Effector CD8-positive, alpha-beta T cell (primary cell): Measurements from ENCODE around the gene CAPZA1.
"Not testable (repeated sequence)": the region's sequence is repeated elsewhere in the genome, so short reads cannot be mapped to it uniquely, and the experiment has no call there.

Experiments
- DNase-seq: peaks from one replicate; lab custom pipeline; 2025; lab: John Stamatoyannopoulos, UW

CAPZA1 gene

GRCh38 chr1:112626887-112627286 lies 7.3 kb downstream of the CAPZA1 start:
- DNase-seq, result no peak

DNA sequence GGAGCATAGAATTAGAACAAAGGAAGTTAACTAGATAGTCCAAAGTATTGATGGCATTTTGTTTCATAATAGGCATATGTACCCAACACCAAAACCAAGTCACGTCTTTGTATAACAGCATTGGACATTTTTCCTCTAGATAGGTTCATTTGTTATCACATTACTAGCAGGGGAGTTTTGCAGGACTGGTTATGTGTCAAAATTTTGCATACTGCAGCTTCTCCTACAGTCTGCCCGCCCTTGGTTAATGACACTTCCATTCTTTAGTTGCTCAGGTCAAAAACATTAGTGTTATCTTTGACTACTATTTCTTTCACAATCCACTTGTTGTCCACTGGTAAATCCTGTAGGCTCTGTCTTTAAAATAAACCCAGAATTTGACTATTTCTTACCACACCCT lies 8.9 kb downstream of the CAPZA1 start:
- DNase-seq, result no peak

DNA sequence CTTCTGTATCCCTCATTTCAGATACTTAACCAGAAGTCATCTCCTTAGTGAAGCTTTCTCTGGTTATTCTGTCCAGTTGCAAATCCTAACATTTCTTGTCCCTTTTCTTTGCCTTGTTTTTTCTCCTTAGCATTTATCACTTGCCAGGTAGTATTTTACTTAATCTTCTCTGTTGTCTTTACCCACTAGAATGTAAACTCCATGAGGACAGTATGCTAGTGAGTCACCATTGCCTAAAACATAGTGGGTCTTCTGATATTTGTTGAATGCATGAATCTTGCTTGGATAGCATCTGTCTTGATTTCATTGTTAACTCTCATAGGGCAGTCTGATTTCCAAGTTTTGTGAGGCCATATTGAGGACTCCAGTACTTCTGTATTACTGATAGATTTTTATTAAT lies 9.6 kb downstream of the CAPZA1 start:
- DNase-seq, result no peak

GRCh38 chr1:112633628-112634027 lies 14.0 kb downstream of the CAPZA1 start:
- no peak for DNase-seq

DNA sequence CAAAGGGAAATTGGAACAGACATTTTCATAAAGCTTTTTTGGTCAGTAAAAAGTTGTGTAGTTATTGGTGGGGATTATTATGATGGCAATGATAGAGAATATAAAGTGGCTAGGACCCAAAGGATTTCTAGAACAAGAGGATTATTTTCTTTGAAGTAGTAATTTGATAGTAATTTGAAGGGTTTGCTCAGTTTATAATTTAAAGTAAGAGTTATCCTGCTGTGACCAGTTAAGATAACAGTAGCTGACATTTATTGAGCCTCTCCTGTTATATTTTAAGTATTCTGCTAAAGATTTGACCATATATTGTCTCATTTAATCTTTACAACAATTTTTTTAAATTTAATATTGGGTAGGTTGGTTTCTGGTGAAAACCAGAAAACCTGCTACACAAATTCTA lies 14.7 kb downstream of the CAPZA1 start:
- no peak for DNase-seq

DNA sequence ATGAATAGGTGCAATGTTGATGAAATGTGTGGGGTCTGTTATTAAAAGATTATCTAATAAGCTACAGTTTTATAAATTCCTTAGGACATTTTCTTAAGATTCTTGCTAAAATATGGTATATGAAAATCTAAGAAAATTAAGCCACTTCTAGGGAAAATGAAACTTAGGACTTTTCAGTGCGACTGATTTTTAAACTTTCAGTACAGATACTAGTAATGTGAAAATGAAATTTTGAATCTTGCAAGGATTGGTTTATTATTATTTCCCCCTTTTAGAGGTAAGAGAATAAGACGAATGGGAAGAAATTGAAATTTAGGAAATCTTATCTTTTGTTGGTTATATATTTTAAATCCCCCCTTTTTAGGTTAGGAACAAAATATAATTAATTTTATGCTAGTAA lies 16.4 kb downstream of the CAPZA1 start:
- DNase-seq, result no peak

DNA sequence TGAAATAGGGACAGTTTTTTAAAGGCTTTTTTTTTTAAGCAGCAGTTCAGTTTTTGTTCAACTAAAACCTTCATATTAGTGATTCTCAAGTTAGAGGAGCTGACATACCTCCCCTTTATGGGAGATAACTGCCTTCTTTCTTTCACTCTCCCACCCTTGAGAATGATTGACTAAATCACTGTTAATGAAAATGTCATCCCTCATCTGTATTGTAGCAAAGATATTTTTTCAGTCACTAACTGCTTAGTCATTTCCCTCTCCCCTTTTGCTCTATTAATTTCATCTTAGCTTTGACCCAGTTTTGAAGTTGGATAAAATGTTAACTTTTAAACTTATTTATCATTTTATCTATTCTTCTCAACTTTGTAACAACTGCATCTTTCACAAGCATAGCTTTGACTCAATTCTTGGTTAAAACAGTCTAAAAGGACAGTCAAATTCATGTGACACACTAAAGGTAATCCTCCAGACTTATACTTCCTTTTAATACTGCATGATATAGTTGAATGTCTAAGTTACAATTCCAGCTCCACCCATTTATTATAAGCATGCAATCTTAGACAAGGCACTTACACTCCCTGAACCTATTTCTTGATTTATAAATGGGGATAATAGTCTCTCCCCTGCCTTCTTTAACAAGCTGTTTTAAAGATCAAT lies 17.1 kb downstream of the CAPZA1 start:
- DNase-seq, result no peak

GRCh38 chr1:112637254-112638109 lies 17.9 kb downstream of the CAPZA1 start:
- no peak for DNase-seq

DNA sequence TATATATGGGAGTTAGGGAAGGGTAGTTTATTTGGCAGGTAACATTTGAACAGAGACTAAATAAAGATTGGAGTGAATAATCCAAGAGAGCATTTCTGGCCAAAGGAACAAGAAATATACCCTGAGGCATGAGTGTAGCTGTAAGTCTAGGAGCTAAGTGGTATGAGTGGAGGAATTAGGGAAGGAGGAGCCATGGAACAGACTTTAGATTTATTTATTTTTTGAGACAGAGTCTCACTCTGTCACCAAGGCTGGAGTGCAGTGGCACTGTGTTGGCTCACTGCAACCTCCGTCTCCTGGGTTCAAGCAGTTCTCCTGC lies 18.4 kb downstream of the CAPZA1 start:
- DNase-seq, result no peak

DNA sequence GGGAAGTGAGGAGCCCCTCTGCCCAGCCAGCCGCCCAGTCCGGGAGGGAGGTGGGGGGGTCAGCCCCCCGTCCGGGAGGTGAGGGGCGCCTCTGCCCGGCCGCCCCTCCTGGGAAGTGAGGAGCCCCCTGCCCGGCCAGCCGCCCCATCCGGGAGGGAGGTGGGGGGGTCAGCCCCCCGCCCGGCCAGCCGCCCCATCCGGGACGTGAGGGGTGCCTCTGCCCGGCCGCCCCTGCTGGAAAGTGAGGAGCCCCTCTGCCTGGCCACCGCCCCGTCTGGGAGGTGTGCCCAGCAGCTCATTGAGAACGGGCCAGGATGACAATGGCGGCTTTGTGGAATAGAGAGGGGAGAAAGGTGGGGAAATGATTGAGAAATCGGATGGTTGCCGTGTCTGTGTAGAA lies 20.8 kb downstream of the CAPZA1 start:
- not testable (repeated sequence) for DNase-seq

DNA sequence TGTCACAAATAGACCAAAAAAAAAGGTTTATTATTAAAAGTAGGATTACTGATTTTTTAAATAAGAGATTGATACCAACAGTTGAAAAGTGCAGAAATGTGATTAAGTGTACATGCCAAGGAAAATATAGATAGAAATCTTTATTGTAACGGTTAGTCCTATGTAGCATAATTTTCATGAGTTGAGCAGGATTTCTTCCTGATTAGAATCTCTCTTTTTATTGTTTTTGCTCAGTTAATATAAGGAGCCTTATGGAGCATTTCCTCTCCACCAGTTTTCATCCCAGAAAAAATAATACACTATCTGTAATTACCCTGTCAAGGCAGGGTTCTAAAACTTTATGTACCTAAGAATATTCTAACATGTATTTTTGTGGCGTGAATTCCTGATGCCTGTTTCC lies 23.4 kb downstream of the CAPZA1 start:
- DNase-seq, result no peak

DNA sequence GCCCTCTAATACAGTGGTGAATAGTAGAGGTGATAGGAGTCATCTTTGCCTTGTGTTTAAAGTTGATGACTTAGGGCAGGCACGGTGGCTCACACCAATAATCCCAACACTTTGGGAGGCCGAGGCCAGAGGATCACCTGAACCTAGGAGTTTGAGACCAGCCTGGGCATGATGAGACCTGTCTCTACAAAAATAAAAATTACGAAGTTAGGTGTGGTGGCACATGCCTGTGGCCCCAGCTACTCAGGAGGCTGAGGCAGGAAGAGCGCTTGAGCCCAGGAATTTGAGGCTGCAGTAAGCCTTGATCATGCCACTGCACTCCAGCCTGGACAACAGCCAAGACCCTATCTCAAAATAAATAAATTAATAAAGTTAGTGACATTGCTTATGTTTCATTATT lies 26.6 kb downstream of the CAPZA1 start:
- DNase-seq, result no peak

DNA sequence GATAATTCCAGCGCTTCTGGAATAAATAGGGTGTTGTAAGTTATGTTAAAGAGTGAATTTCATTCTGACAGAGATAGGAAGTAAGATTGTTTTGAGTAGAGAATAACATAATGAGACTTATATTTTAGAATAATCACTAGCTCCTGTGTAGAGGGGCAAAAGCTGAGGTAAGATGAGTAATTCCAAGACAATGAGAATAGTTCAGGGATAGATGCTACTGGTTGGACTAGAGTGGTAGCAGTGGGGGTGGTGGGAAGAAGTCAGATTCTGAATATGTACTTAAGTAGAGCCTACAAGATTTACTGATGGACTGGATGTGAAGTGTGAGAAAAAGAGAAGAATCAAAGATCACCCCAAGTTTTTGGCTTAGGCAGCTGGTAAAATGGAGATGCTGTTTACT lies 31.6 kb downstream of the CAPZA1 start:
- no peak for DNase-seq

DNA sequence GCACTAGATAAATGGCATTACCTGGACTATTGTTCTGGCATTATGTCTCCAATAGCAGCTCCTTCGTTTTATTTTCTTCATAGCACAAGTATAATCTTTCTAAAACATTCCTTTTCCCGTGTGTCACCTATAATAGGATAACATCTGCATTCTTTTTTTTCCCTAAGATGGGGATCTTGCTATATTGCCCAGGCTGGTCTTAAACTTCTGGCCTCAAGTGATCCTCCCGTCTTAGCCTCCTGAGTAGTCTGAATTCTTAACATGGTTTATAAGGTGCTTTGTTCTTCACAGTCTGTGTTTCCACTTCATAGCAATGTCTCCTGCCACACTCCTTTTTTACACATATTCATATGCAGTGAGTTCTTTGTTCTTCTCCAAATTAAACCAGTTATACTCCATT lies 46.2 kb downstream of the CAPZA1 start:
- DNase-seq, result no peak

GRCh38 chr1:112666946-112667345 lies 47.3 kb downstream of the CAPZA1 start:
- DNase-seq, result no peak

GRCh38 chr1:112672009-112672408 lies 52.4 kb downstream of the CAPZA1 start:
- no peak for DNase-seq

DNA sequence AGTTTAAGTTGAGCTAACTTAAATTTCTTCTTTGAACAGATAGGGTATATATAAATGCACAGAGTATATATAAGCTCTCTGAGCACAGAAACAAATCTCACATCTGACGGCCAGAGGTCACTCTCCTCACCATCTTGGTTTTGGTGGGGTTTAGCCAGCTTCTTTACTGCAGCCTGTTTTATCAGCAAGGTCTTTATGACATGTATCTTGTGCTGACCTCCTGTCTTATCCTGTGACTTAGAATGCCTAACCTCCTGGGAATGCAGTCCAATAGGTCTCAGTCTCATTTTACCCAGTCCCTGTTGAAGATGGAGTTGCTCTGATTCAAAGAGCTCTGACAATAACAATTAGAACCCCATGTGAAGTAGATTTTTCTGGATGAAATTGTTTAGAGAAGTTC lies 53.2 kb downstream of the CAPZA1 start:
- DNase-seq, result no peak

DNA sequence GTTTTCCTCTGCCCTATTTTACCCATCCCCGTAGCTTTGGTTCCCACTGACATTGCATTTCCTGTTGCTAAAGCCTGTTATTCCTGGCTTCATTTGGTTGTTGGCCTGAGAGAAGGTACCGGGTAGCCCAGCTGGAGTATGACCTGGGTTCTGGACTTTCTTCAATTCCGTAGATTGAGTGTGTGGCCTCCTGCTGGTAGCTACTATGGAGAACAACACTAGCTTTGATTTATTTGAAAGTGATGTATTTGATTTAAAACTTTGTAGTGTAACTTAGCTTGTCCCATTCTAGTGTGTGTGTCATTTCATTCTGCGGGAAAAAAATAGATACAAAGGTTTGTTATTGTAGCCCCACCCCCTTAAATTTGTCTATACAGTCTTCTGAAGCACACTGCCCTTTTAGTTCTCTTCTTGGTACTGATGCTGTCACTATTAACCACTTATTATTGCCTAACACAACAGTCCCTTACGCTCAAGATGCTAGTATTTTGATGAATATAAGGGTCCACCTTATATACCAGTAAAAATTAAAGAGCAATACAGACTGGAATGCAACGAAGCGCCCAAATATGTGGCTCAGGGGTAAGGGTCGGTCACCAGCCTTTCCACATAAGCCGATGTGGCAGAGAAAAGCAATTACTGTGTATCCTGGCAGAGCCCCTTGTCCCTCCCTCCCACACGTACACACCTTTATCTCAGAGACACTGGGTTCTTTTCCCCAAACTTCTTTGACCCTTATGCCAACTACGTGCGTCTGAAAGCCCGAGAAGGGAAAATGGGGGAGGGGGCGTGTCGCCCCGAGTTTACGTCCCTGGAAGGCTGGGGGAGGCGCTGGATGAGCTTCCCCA lies 54.2 kb downstream of the CAPZA1 start:
- DNase-seq, result no peak

DNA sequence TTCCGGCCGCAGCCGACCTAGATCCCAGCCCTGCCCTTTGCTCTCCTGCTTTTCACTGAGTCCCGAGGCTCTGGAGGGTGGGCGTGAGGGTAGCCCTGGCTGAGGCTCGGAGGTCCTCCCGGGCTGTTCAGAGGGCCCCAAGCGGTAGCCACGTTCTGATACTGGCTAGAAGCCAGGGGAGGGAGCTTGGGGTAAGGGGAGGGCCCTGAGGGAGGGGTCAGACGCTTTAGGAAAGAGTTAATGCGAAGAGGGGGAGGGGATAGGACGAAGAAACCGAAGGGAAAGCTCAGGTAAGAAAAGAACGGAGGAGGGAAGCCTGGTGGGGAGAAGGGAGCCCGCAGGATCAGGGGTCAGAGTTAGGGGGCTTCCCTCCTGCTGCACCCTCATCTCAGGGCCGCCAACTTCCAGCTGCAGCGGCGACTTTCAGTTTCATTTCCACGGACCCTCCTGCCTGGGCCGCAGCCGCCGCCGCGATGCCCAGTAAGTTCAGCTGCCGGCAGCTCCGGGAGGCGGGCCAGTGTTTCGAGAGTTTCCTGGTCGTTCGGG lies 54.9 kb downstream of the CAPZA1 start, which contains the start of gene MOV10:
MOV10 (plus strand) TSS at position 220 of the 546 bp plus-strand sequence; CDS start at position 474, 254 bp downstream.
- peak; percentile 21 for DNase-seq

DNA sequence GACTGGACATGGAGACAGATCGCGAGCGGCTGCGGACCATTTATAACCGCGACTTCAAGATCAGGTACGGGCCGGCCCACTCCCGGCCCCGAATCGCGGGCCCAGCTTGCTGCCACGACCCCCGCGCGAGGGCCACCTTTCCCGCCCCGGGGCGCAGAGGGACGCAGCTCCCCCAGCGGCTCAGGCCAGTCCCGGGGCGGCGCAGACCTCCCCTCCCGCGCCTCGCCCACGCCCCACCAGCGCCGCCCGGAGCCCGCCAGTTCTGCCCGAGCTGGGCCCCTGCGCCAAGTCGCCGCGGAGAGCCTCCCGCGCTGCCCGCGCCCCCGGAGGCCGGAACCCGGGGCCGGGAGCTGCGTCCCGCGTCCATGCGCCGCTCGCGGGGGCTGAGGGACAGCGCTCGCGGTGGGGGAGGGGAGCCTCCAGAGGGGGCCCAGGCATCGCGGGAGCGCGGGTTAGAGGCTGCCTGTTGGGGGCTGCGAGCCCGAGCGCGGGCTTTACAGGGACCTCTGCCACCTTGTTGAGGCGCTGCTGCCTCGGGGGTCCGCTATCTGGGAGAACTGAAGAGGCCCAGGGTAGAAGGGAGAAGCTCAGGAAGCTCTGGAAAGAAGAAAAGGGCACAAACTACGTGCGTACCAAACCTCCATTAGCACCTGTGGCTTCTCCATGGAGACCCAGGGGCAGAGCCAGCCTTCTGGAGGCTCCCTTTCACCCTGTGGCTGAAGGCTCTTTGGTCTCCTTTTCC lies 55.5 kb downstream of the CAPZA1 start:
- peak; percentile 9 for DNase-seq

DNA sequence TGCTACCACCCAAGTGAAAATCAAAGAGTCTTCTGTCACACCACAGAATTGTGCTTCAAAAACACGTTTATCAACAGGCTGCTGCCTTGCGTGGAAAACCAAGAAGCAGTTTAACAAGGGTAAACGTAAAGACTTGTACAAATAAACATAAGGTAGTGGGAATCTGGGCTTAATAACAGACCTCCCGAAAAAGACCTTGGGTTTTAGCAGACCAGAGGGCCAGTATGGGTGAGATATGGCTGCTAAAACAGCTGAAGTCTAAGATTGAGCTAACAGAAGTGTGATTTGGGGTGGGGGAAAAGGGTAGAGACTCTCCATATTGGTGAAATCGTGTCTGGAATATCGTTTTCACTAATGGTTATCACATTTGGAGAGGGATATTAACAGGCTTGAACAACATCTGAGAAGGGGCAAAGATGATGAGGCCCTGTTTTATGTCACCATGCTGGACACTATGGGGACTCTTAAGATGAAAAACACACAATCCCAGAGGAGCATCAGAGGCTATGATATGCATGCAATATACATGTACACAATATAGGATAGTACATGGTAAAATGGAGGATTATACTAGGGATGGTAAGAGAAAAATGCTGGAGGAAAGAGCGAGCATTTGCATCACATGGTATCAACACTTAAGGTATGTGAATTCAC lies 56.2 kb downstream of the CAPZA1 start:
- no peak for DNase-seq
